Measurements from ENCODE around the gene NTSR1. TPM values are rescaled to one million over a fixed set of nuclear protein-coding genes. Genes with fewer than 3 reads are reported as not detected.

The NTSR1 gene
- total and polyA plus RNA-seq, 2 experiments from 2014 or later = 0.15 to 1.4 TPM

DNA sequence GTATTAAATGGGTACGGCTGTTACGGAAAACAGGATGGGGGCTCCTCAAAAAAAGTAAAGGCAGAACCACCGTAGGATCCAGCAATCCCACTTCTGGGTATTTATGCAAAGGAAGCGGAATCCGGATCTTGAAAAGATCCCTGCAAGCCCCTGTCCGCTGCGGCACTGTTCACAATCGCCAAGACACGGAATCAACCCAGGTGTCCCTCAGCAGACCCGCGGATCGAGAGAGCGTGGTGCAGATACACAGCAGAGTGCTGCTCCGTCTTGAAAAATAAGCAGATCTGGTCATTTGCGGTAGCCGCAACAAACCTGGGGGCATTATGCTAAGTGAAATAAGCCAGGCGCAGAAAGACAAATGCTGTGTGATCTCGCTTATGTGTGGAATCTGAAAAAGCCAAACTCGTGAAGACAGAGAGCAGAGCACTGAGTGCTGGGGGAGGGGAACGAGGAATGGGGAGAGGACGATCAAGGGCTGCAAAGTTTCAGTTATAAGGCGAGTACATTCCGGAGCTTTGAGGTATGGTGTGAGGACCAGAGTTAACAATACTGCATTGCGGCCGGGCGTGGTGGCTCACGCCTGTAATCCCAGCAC is 41.3 kb downstream of the NTSR1 start (continued):
- no peak for TF ChIP-seq ZNF462 (CRISPR knock-in tag; IDR thresholded peaks at IDR 0.05)
- no peak for TF ChIP-seq CREB1 (CRISPR knock-in tag; IDR thresholded peaks at IDR 0.05; ENCODE audit: low read depth)
- no peak for TF ChIP-seq ETS1 (IDR thresholded peaks at IDR 0.05)
- no peak for TF ChIP-seq JUNB (IDR thresholded peaks at IDR 0.05; ENCODE audit: unreplicated experiment)

DNA sequence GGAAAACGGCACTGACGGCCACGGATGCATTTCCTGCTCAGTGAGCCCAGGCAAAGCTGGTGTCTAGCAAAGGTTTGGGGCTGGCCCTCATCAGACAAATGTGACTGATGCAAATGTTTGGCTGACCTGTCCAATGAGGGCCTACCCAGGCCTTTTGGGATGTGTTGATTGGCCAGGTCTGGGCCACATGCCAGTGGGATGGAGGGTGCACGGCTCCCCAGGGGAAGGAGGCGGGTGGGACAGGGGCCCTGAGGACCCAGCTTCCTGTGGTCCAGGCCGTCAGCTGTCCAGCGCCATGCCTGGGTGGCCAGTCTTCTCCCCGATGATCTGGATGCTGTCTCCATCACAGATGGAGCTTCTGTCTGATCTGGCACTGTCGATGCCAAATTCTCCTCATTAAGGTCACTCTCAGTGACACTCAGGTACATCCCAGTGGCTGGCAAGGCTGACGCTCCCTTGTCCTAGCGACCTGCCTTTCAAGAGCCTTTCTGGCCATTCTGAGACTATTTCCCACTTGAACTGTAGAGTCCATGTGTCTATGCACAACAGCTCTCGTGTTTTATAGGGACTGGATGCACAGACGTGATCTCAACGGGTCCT is 43.0 kb downstream of the NTSR1 start:
- Mint-ChIP-seq H3K36me3 (ENCODE audit: low read depth) (no peaks in the 10 kb centered on the region), H3K27ac (no peak overlapping the region), H3K27me3 (ENCODE audit: insufficient read depth, low read depth, poor library complexity) (peaks cover 9% of the 10 kb centered on the region), H3K9me3 (no peaks in the 10 kb centered on the region), H3K4me1 (peaks cover 14% of the 10 kb centered on the region), H3K4me3 (no peak overlapping the region)
- Histone ChIP-seq H3K9me2 (ENCODE audit: insufficient read depth) (no peaks in the 10 kb centered on the region), H2AFZ (peak overlapping the region; percentile 91; the same call in 1 of the 2 replicates), H3K27ac (ENCODE audit: low read depth) (no peak overlapping the region), H3K4me1 (ENCODE audit: insufficient read depth) (peaks cover 9% of the 10 kb centered on the region; the same call in 1 of the 2 replicates), H3K4me3 (no peak overlapping the region), H3K36me3 (ENCODE audit: insufficient read depth) (no peaks in the 10 kb centered on the region), H3K4me2 (0 out of 2 replicates have a peak overlapping the region, but pooled peaks have one; percentile 35), H3F3A (replicated peaks; ENCODE audit: low read depth) (0 out of 2 replicates have a peak, but pooled peaks cover 3% of the 10 kb centered on the region), H3K27me3 (ENCODE audit: insufficient read depth) (no peaks in the 10 kb centered on the region), H3K79me2 (replicated peaks; ENCODE audit: insufficient read depth) (no peaks in the 10 kb centered on the region), H4K20me1 (replicated peaks; ENCODE audit: insufficient read depth) (no peaks in the 10 kb centered on the region)
- ATAC-seq (peak; percentile 33), DNase-seq (ENCODE audit: low spot score) (no peak)
- TF ChIP-seq EZH2phosphoT487 (IDR thresholded peaks at IDR 0.05; ENCODE audit: unreplicated experiment) = no peak
- TF ChIP-seq EZH2 (IDR thresholded peaks at IDR 0.05; ENCODE audit: low read depth, unreplicated experiment) = no peak
- TF ChIP-seq ZNF462 (CRISPR knock-in tag; IDR thresholded peaks at IDR 0.05) = no peak
- no peak for TF ChIP-seq ZNF114 (CRISPR knock-in tag; IDR thresholded peaks at IDR 0.05)
- no peak for TF ChIP-seq CREB1 (CRISPR knock-in tag; IDR thresholded peaks at IDR 0.05; ENCODE audit: low read depth)

Measured in GM23338 (cell line).